IPS-20b (cell line): ENCODE results near the gene GRK4.

Experiments used
- H3K27ac ChIP-seq: one replicate; pipeline ENCODE4 v1.5.1; 2013; ENCODE audit warnings: low read length
- H3K27me3 ChIP-seq: 2 replicates; pipeline ENCODE4 v1.6.1; 2013; ENCODE audit warnings: mild to moderate bottlenecking, low read length, inconsistent platforms; ENCODE audit not compliant: insufficient read depth
- H3K36me3 ChIP-seq: 2 replicates; pipeline ENCODE4 v1.6.1; 2013; ENCODE audit warnings: low read depth, mild to moderate bottlenecking, inconsistent platforms, low read length, moderate library complexity; ENCODE audit not compliant: insufficient read depth
- H3K4me1 ChIP-seq: 2 replicates; pipeline ENCODE4 v1.6.1; 2013; ENCODE audit warnings: mild to moderate bottlenecking, control low read depth, inconsistent platforms, low read length, moderate library complexity; ENCODE audit not compliant: insufficient read depth
- H3K4me3 ChIP-seq: 2 replicates; pipeline ENCODE4 v1.5.1; 2013; ENCODE audit warnings: mild to moderate bottlenecking, low read length, inconsistent platforms
- H3K9ac ChIP-seq: 2 replicates; pipeline ENCODE4 v1.6.1; 2013; ENCODE audit warnings: low read depth, mild to moderate bottlenecking, inconsistent platforms, low read length, moderate library complexity
- H3K9me3 ChIP-seq: 2 replicates; pipeline ENCODE4 v1.6.1; 2013; ENCODE audit warnings: mild to moderate bottlenecking, low read depth, low read length, inconsistent platforms; ENCODE audit not compliant: insufficient read depth

Gene GRK4

DNA sequence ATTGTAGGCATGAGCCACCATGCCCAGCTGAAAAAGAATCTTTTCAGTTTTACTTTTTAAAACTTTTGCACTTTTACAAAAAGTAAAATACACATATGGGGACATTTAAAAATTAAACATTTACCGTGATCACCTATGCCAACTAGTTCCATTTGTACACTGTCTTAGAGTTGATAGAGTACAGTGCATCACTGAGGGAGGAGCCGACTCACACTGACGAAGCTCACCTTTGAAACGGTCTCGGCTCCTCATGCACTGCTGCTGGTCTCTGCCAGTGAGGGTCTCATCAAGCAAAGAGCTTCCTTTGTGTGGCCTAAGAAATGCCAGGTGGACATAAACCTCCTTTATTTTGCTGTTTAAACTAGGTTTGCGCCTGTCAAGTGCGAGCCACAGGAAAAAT lies 50.0 kb downstream of the GRK4 start:
- Histone ChIP-seq H3K4me1 (no peaks in the 10 kb centered on the region), H3K9me3 (no peaks in the 10 kb centered on the region), H3K36me3 (no peaks in the 10 kb centered on the region), H3K4me3 (no peak overlapping the region), H3K9ac (no peak overlapping the region), H3K27ac (no peak overlapping the region), H3K27me3 (no peaks in the 10 kb centered on the region)

- no peaks in the 10 kb centered on the region for H3K27me3 ChIP-seq
Measured at GRCh38 chr4:3013839-3014350, 50.5 kb downstream of the GRK4 start.

DNA sequence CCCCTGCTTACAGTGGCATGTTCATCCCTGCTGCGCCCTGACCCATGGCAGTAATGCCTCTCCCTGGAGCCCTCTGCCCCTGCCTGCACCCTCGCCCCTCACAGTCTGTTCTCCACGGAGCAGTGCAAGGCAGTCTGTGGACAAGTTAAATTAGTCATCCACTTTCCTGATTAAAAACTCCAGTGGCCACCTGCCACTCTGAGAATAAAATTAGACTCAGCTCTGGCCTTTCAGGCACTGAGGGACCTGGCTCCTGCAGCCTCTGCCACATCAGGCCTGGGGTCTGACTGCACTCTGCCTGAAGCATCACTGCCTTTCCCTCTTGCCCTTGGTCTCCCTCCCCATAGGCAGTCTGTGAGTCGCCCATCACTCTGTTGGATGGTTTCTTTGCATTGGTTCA lies 53.6 kb downstream of the GRK4 start:
- H3K27me3 ChIP-seq: no peaks in the 10 kb centered on the region
- H3K36me3 ChIP-seq: no peaks in the 10 kb centered on the region
- no peak overlapping the region for H3K4me3 ChIP-seq
- no peak overlapping the region for H3K27ac ChIP-seq
- no peaks in the 10 kb centered on the region for H3K9me3 ChIP-seq
- no peak overlapping the region for H3K9ac ChIP-seq
- H3K4me1 ChIP-seq: no peaks in the 10 kb centered on the region

More at GRCh38 chr4:3013839-3014350, 50.5 kb downstream of the GRK4 start:
- Histone ChIP-seq H3K36me3 (no peaks in the 10 kb centered on the region), H3K27ac (no peak overlapping the region), H3K9ac (no peak overlapping the region), H3K4me3 (no peak overlapping the region), H3K4me1 (no peaks in the 10 kb centered on the region), H3K9me3 (no peaks in the 10 kb centered on the region)

DNA sequence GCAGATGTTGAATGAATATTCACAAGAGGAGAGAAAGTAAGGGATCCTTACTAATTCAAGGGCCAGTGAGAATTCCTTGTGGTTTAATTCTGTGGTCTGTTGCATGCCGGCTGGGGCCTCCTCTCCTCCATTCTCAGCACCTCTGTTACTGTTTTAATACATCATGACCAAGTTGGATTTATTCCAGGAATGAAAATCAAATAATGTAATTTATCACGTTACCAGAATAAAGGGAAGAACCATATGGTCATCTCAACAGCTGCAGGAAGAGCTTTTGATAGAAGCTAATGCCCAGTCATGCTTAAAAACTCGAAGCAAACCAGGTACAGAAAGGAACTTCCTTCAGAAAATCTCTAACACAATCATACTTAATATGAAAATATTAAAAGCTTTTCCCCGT lies 54.1 kb downstream of the GRK4 start:
- no peaks in the 10 kb centered on the region for H3K36me3 ChIP-seq
- H3K4me3 ChIP-seq: no peak overlapping the region
- H3K27ac ChIP-seq: no peak overlapping the region
- no peak overlapping the region for H3K9ac ChIP-seq
- no peaks in the 10 kb centered on the region for H3K9me3 ChIP-seq
- H3K27me3 ChIP-seq: no peaks in the 10 kb centered on the region
- H3K4me1 ChIP-seq: no peaks in the 10 kb centered on the region

DNA sequence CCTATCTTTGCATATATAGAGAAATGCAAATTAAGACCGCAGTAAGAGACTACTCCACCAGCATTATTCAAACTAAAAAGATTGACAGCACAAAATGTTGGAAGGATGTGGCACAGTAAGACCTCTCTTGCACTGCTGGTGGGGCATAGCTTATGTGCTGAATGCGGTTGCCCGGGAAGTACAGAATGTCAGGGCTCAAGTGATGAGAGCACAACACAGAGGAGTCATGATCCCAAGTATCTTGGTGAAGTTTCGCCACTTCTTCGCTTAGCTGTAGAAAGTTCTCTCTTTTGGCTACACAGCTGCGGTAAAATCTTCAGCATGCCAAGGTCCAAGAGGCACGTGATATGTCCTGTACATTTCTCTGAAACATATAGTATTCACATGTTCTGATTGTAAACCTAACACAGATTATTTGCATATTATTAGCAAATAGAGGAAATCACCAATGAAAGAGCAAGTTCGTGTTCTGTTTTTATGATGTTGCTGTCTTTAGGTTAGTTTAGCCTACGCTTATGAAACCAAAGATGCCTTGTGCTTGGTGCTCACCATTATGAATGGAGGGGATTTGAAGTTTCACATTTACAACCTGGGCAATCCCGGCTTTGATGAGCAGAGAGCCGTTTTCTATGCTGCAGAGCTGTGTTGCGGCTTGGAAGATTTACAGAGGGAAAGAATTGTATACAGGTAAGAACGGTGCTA lies 55.9 kb downstream of the GRK4 start:
- Histone ChIP-seq H3K4me3 (no peak overlapping the region), H3K9ac (no peak overlapping the region), H3K4me1 (no peaks in the 10 kb centered on the region), H3K36me3 (no peaks in the 10 kb centered on the region), H3K9me3 (no peaks in the 10 kb centered on the region), H3K27ac (no peak overlapping the region), H3K27me3 (no peaks in the 10 kb centered on the region)

GRCh38 chr4:3021127-3021526 lies 57.8 kb downstream of the GRK4 start:
- Histone ChIP-seq H3K27ac (no peak overlapping the region), H3K36me3 (no peaks in the 10 kb centered on the region), H3K9me3 (no peaks in the 10 kb centered on the region), H3K9ac (no peak overlapping the region), H3K4me1 (no peaks in the 10 kb centered on the region), H3K4me3 (no peak overlapping the region), H3K27me3 (no peaks in the 10 kb centered on the region)

- Histone ChIP-seq H3K9ac (no peak overlapping the region), H3K36me3 (no peaks in the 10 kb centered on the region), H3K9me3 (no peaks in the 10 kb centered on the region), H3K4me1 (no peaks in the 10 kb centered on the region), H3K27me3 (no peaks in the 10 kb centered on the region), H3K4me3 (no peak overlapping the region), H3K27ac (no peak overlapping the region)
Measured at GRCh38 chr4:3021627-3022026, 58.3 kb downstream of the GRK4 start.

GRCh38 chr4:3022112-3022511 lies 58.7 kb downstream of the GRK4 start:
- Histone ChIP-seq H3K9me3 (no peaks in the 10 kb centered on the region), H3K4me3 (no peak overlapping the region), H3K27me3 (no peaks in the 10 kb centered on the region), H3K9ac (no peak overlapping the region), H3K4me1 (no peaks in the 10 kb centered on the region), H3K36me3 (no peaks in the 10 kb centered on the region), H3K27ac (no peak overlapping the region)

- Histone ChIP-seq H3K9me3 (no peaks in the 10 kb centered on the region), H3K36me3 (no peaks in the 10 kb centered on the region), H3K27me3 (no peaks in the 10 kb centered on the region), H3K4me3 (no peak overlapping the region), H3K4me1 (no peaks in the 10 kb centered on the region), H3K27ac (no peak overlapping the region), H3K9ac (no peak overlapping the region)
Measured at GRCh38 chr4:3022651-3023050, 59.3 kb downstream of the GRK4 start.

- Histone ChIP-seq H3K4me1 (no peaks in the 10 kb centered on the region), H3K27ac (no peak overlapping the region), H3K27me3 (no peaks in the 10 kb centered on the region), H3K4me3 (no peak overlapping the region), H3K9me3 (no peaks in the 10 kb centered on the region), H3K9ac (no peak overlapping the region), H3K36me3 (no peaks in the 10 kb centered on the region)
Measured at GRCh38 chr4:3025881-3026280, 62.5 kb downstream of the GRK4 start.

- Histone ChIP-seq H3K27ac (no peak overlapping the region), H3K9ac (no peak overlapping the region), H3K4me3 (no peak overlapping the region), H3K4me1 (no peaks in the 10 kb centered on the region), H3K36me3 (no peaks in the 10 kb centered on the region), H3K27me3 (no peaks in the 10 kb centered on the region), H3K9me3 (no peaks in the 10 kb centered on the region)
Measured at GRCh38 chr4:3026540-3026939, 63.2 kb downstream of the GRK4 start.

DNA sequence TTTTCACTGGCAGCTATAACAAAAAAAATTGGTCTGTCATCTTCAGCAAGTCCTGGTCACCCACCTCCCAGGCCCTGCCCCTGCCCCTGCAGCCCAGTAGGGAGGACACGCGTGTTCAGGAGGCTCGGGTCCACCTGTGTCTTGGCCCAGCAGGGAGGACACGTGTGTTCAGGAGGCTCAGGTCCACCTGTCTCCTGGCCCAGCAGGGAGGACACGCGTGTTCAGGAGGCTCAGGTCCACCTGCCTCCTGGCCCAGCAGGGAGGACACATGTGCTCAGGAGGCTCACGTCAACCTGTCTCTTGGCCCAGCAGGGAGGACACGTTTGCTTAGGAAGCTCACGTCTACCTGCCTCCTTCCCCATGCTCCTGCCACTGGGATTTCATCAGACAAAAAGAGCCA lies 66.1 kb downstream of the GRK4 start:
- no peaks in the 10 kb centered on the region for H3K9me3 ChIP-seq
- H3K27ac ChIP-seq: no peak overlapping the region
- no peaks in the 10 kb centered on the region for H3K36me3 ChIP-seq
- H3K4me3 ChIP-seq: no peak overlapping the region
- H3K4me1 ChIP-seq: no peaks in the 10 kb centered on the region
- no peaks in the 10 kb centered on the region for H3K27me3 ChIP-seq
- H3K9ac ChIP-seq: no peak overlapping the region
